CD4-positive, alpha-beta T cell treated with Interleukin-12 subunit alpha and Interleukin-12 subunit beta, for 1 hour (primary cell): Measurements from ENCODE around the gene ARL10.
"Not testable (repeated sequence)": the region's sequence is repeated elsewhere in the genome, so short reads cannot be mapped to it uniquely, and the experiment has no call there.

Experiments
- DNase-seq: peaks from one replicate; pipeline ENCODE4 v3.0.0-alpha.2; 2020

The ARL10 gene

DNA sequence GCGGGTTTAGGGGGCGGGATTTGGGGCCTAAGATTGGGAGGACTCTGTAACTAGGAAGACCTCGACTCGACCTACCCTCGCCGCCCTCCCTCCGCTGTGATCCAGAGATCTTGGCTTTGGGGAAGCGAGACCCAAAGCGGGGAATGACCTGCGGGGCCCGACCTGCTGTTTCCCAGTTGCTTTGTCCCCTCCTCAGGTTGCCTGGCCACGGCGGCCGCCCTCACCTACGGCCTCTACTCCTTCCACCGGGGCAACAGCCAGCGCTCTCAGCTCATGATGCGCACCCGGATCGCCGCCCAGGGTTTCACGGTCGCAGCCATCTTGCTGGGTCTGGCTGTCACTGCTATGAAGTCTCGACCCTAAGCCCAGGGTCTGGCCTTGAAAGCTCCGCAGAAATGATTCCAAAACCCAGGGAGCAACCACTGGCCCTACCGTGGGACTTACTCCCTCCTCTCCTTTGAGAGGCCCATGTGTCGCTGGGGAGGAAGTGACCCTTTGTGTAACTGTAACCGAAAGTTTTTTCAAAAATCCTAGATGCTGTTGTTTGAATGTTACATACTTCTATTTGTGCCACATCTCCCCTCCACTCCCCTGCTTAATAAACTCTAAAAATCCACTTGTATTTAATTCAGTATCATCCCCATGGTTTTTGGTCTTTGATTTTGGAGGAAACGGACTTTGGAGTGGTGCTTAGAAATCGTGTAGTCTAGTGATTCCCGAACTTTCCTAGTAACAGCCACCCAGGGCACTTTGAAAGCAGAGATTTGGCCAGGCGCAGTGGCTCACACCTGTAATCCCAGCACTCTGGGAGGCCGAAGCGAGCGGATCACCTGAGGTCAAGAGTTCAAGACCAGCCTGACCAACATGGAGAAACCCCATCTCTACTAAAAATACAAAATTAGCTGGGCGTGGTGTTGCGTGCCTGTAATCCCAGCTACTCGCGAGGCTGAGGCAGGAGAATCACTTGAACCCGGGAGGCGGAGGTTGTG lies 24.1 kb downstream of the ARL10 start:
- DNase-seq: no peak

DNA sequence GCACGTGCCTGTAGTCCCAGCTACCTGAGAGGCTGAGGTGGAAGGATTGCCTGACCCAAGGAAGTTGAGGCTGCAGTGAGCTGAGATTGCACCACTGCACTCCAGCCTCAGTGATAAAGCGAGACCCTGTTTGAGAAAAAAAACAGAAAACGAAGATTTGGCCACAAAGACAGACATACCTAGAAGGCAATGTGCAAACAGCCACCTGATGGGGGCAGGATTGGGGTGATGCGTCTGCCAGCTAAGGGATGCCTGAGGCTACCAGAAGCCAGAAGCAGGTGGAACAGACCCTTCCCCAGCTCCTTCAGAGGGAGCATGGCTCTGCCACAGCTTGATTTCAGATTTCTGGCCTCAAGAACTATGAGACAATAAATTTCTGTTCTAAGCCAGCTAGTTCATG lies 26.2 kb downstream of the ARL10 start:
- DNase-seq: no peak

DNA sequence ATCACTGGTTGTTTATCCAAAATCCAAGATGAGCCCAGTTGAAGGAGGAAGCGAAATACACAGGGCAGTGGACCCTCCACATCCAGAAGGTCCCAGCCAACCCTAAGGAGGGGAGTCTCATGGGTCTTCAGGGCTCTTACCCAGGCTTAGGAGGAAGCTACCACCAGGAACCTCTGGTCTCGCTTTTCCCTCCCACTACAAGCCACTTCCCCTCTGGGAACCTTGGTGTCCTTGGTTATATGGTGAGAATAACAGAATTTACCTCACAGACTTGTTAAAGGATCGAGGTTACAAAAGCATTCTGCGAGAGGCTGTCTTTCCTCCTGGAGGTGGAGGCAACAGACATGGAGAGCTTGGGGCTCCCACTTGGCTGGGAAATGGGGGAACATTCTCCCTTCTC lies 26.7 kb downstream of the ARL10 start:
- no peak for DNase-seq

- no peak for DNase-seq
Measured at GRCh38 chr5:176392526-176392925, 27.2 kb downstream of the ARL10 start.

DNA sequence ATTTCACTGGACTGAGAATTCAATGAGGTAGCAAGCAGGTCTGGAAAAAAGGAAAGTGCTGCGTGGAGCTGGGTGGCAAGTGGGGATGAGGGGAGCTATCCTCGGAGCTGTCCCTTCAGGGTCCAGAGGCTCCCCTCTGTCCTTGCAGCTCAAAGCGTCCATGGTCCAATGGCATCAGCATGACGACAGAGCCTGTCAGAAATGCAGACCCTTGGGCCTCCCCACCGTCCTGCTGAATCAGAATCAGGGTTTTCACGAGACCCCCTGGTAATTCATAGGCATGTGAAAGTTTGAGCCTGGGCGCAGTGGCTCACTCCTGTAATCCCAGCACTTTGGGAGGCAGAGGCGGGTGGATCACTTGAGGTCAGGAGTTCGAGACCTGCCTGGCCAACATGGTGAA lies 28.8 kb downstream of the ARL10 start:
- DNase-seq: no peak

DNA sequence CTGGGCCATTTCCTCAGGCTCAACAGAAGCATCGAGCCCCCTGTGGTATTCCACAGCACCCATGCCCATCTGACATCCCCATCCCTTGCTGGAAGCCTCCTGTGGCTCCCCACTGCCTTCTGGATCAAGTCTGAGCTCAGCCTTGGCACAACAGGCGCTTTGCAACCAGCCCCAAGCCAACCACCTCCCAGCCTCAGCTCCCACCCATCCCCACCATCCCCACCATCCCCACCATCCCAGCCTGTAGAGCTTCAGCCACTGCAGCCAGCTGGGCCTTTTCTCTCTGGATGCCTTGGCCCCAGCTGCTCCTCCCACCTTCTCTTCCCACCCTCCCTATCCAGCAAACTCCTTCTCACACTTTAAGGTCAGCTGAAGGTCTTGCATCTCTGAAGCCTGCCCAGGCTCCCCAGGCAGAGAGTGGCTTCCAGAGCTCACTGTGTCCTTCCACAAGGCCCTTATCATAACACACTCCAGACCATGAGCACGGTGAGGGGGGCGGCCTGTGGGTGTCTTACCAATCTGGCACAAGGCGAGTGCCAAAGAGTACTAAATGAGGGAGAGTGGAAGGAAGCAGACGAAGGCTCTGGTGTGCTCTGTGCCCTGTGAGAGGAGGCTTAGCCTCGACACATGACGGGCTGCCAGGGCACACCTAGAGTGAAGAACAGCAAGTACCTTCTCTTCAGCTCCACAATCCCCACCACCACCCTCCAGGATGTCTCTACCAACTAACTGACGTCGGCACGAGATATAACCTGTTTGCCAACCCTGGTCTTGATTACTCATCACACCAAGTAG lies 29.8 kb downstream of the ARL10 start:
- DNase-seq: no peak

DNA sequence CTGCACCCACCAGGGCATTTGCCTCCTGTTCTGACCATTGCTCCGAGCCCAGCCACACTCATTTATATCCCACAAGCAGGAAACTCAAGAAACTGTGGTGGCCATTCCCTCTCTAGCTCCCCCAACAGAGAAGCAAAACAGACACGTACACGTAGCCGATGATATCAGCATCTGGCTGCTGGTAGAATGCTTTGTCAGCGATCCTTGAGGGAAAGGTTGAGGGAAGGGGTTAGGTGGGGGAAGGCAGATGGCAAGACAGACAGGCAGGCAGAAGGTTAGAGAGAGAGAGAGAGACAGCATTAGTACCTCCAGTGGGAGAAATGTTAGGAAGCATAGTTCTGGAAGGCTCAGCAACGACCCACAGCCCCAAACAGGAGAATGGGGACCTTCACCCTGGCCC lies 31.0 kb downstream of the ARL10 start:
- no peak for DNase-seq

DNA sequence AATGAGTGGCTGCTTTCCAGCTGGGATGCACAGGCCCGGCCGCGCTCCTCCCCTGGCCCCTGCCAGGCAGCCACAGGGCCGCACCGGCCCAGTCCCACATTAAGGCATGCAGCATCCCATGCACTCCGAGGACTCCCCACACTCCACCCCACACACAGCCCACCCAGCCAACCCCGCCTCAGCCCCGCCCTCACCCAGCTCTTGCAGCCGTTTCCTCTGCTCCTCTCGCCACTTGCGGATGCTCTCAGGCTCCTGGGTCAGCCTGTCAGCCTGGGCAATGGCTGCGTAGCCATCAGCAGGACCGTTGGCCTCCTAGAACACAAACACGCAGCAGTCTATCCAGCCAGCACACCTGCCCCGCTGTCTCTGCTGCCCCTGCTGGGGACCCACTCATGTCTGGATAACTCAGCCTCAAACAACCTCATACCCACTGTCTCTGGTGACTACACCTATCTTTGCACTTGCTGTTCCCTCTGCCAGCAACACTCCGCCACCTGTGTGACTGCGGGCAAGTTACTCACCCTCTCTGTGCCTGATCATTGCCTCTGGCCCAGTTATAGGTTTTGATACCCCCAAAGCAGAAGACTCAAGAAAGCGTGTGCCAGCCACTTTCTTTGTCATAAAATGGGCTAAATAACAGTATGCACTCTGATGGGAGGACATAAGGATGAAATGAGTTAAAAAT lies 32.6 kb downstream of the ARL10 start:
- DNase-seq: no peak

GRCh38 chr5:176400382-176401156 lies 35.3 kb downstream of the ARL10 start:
- DNase-seq: no peak

GRCh38 chr5:176401281-176402205 lies 36.3 kb downstream of the ARL10 start:
- no peak for DNase-seq

GRCh38 chr5:176405656-176406435 lies 40.6 kb downstream of the ARL10 start:
- no peak for DNase-seq

GRCh38 chr5:176406436-176407052 lies 41.3 kb downstream of the ARL10 start:
- no peak for DNase-seq

- DNase-seq: no peak
Measured at GRCh38 chr5:176407456-176408251, 42.4 kb downstream of the ARL10 start.

- not testable (repeated sequence) for DNase-seq
Measured at GRCh38 chr5:176408252-176408573, 42.9 kb downstream of the ARL10 start.

- no peak for DNase-seq
Measured at GRCh38 chr5:176408590-176408989, 43.3 kb downstream of the ARL10 start.

- DNase-seq: no peak
Measured at GRCh38 chr5:176409765-176410164, 44.5 kb downstream of the ARL10 start.

DNA sequence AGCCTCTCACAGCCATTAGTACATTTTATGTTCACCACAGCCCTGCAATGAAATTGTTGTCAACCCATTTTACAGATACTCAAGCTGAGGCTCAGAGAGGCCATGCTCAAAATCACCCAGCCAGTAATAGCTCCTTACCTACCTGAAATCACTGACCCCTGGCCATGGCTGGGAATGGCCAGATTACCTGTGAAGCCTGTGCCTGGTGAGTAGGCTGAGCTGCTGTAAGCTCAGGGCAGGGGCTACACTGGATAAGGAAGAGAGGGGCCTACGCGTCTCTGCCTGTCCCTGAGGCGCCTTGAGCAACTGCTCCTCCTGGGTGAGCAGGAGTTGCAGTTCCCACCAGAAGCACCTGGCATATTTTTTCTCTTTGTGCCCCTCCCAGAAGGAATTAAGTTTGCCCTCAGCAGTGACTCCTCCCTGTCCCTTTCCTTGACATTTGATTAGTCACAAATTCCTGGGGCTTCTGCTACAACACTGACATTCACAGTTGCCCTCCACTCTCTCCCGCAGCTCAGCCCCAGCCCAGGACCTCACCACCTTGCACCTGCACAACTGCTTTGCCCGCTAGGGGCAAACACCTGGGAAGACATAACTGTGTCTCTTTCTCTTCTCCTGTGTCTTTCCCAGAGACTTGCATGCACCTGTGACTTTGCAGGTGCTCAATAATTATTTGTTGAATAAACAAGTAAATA lies 45.3 kb downstream of the ARL10 start:
- no peak for DNase-seq

GRCh38 chr5:176412517-176413254 lies 47.4 kb downstream of the ARL10 start:
- no peak for DNase-seq
